SK-N-DZ (cell line): ENCODE results near the gene MRPL57.
"Not testable (repeated sequence)": the region's sequence is repeated elsewhere in the genome, so short reads cannot be mapped to it uniquely, and the experiment has no call there.

Experiments
- DNase-seq: peaks from one replicate; pipeline ENCODE4 v3.0.0-alpha.2; 2015; ENCODE audit warnings: low spot score

MRPL57 gene

DNA sequence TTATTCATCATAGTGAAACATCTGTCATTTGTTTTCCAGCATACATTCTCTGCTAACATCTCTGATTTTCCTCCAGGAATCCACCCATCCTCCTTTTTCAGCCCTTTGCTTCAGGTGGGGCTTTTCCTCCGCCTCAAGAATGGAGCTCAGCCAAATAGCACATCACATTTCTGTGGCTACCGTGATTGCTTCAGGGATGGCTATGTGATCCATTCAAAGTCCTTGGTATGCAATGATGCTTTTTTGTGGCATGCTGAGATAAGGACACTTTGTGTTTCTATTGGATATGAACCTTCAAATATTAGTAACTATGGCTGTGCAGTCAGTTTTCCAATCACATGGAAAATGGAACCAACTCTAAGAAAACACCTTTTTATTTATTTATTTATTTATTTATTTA lies 18.3 kb downstream of the MRPL57 start:
- DNase-seq: not testable (repeated sequence)

GRCh38 chr13:21197606-21198225 lies 21.3 kb downstream of the MRPL57 start:
- DNase-seq: not testable (repeated sequence)

DNA sequence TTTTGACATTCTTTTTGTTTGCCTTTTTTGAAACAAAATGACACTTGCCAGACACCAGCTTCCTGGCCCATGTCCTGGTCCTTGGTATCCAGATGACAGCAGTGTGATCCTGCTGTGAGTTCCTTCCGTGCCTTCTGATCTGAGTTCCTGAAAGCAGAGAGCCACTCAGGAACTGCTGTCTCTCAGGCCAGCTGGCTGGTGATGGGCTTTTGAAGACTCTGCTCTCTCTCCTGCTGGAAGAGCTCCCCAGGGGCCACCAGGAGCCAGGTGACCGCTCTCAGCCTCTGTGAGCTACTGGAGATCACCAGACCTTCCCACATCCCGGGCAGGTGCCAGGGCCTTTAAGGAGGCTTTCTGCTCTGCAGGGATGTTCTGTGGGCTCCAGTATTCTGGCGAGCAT lies 21.9 kb downstream of the MRPL57 start:
- DNase-seq: peak; percentile 33

- not testable (repeated sequence) for DNase-seq
Measured at GRCh38 chr13:21201456-21202190, 25.2 kb downstream of the MRPL57 start.

DNA sequence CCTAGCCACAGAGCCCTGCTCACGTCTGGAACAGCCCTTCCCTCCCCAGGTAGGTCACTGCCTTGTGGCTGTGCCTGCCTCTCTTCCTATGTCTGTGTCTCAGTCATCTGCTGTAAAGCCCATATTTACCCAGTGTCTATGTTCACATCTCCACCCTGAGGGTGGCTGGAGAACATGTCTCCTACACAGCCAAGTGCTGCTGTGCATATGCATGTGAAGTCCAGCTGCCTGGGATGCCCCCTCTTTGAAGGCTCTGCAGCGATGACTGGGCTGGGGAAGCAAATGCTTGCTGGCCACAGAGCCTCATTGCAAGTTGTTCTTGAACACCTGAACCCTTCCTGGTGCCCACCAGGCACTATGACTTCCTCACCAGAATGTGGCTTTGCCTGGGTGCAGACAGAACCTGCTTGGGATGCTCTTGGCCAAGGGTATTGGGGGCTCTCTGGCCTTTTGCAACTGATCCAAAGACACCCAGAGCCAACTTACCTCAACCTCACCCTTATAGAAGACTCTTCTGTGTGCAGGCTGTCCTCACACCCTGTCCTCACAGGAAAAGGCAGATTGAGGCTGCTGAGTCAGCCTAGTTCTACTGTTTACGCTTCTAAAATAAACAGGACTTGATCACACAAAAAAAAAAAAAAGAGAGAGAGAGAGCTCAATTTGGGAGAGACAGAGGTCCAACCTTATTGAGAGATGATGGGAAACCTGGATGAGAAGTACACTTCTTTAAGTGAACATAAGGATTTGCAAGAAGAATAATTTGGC lies 26.5 kb downstream of the MRPL57 start:
- DNase-seq: no peak

- DNase-seq: no peak
Measured at GRCh38 chr13:21208652-21209154, 32.2 kb downstream of the MRPL57 start.

DNA sequence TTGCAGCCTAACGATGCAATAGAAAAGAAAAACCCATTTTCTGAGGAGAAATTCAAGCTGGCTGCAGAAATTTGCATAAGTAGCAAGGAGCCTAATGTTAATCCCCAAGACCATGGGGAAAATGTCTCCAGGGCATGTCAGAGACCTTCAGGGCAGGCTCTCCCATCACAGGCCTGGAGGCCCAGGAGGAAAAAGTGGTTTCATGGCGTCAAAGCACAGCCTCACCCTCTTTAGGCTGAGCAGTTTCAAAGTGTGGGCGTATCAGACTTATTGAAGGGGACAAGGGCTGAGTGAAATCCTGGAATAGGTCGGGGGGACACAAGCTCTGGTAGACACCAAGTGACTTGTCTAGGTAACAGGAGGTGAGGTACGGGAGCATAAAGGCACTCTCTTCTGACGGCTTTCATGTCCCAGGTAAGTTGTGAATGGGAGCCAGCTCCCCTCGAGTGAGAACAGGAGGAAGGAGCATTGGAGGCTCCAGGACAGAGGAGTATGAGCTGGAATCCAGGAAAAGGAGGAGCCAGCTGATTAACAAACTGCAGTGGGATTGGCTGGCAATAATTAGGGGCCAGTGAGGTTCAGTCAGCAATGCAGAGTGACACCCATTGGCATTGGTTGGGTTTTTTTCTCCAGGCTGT lies 35.8 kb downstream of the MRPL57 start:
- DNase-seq: no peak

GRCh38 chr13:21215419-21215818 lies 39.0 kb downstream of the MRPL57 start:
- not testable (repeated sequence) for DNase-seq

GRCh38 chr13:21216332-21216731 lies 39.9 kb downstream of the MRPL57 start:
- no peak for DNase-seq

GRCh38 chr13:21218351-21219035 lies 42.0 kb downstream of the MRPL57 start:
- DNase-seq: no peak

DNA sequence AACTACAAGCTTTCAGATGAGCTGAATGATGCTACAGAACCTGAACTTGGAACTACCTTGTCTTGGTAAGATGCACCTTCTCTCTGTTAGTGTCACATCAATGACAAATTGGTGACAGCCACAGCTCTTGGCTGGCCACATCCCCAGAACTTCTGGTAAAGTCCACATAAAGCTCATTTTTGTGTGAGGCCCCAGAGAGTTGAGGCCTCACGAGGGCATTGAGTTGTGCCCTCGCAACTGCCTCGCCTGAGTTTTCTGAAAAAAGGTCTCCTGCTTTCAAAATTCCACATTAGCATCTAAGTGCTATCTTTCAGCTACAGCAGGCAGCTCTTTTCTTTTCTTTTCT lies 42.6 kb downstream of the MRPL57 start:
- DNase-seq: no peak

DNA sequence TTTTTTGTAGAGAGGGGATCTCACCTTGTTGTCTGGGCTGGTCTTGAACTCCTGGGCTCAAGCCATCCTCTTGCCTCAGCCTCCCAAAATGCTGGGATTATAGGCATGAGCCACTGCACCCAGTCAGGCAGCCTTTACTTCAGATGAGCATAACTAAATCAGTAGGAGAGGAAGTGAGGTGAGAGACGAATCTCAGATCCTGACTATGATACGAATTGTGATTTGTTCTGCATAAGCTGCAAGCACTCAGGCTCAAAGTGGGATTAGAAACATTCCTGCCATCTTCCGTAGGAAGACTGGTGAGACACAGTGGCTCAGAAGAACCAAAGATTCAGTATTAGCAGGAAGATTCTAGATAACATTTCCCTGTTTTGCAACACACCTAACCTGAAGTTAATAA lies 43.3 kb downstream of the MRPL57 start:
- DNase-seq: not testable (repeated sequence)

GRCh38 chr13:21221268-21221667 lies 44.8 kb downstream of the MRPL57 start:
- no peak for DNase-seq

GRCh38 chr13:21225082-21225481 lies 48.6 kb downstream of the MRPL57 start:
- no peak for DNase-seq

DNA sequence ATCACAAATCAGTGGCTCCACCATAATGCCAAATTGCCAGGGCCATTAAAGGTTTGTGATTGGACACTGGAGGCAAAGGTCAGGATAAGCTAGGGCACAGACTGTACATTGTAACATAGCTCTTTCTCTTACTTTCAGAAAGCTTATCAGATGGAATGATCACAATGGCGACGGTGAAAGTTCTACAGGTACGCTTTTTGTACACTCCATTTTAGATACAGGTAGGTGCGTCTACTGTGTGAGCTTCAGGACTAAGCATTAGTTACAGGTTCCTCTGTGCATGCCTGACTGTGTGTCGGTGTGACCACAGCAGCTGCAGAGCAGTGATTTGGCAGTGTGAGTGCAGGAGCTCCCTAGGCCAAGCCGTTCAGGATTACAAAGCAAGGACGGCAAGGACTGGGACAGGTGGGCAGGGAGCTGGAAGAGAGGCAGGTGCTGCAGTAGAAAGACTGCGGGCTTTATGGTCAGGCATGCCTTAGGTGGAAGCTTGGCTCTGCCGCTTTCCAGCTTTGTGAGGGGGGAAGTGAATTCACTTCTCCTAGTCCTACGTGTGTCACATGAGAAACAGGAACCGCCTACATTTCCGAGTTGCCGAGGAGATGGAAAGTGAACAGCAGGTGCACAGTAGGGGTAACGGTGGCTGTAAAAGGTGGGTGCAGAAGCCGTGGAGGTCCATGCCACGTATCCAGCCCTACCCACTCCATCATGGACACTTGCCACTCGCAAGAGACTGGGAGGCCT lies 49.6 kb downstream of the MRPL57 start:
- no peak for DNase-seq

DNA sequence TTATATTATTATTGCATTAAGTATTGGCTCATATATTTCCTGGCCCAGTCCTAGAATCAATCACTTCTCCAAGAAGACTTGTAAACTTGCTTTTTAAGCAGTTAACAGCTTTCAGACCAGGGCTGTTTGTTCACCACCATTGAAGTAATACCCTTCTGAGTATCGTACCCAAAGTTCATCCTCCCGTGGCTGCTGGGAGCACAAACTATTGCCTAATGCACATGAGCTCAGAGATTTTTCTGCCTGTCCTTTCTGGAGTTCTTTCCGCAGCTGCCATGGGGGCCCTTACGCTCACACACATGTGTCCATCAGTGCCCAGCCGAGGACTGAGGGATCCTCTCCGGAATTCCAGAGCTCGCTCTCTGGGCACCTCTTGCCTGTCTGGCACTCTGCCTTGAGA lies 51.5 kb downstream of the MRPL57 start:
- no peak for DNase-seq
